GM12878 (cell line): Measurements from ENCODE around the gene CMTM3. TPM values are rescaled to one million over a fixed set of nuclear protein-coding genes. Genes with fewer than 3 reads are reported as not detected.

Experiments used
- ATAC-seq: fragments of 200-7000 bp; cut with Tn5 transposase; 3 replicates; pipeline ENCODE4 v1.9.1; 2020; ENCODE audit warnings: mild to moderate bottlenecking, moderate library complexity
- BruUV-seq: library from RNA; stranded (reverse); fragments of 400-500 nt; replicated peaks from 2 replicates; lab custom pipeline; 2021; lab: Mats Ljungman, UMichigan
- CTCF ChIA-PET: fragments of 300-600 bp; sonication (Branson Sonifier 250); formaldehyde crosslinking; extraction: SDS; loops from one replicate; lab custom pipeline; 2021; ENCODE audit warnings: inconsistent platforms; lab: Yijun Ruan, JAX
- POLR2A ChIA-PET: fragments of 350-600 bp; formaldehyde crosslinking; extraction: SDS; loops from one replicate; lab custom pipeline; 2021; ENCODE audit warnings: inconsistent platforms; lab: Charles Lee
- RAD21 ChIA-PET: fragments of 300-600 bp; sonication (Branson Sonifier 250); formaldehyde crosslinking; loops from one replicate; lab custom pipeline; 2023; ENCODE audit warnings: antibody characterized with exemption; ENCODE audit not compliant: unreplicated experiment; lab: Charles Lee
- SMC1A ChIA-PET: fragments of 300-600 bp; sonication (Branson Sonifier 250); formaldehyde crosslinking; loops from one replicate; lab custom pipeline; 2023; ENCODE audit not compliant: unreplicated experiment, uncharacterized antibody; lab: Charles Lee
- DNase-seq: peaks from one replicate; pipeline ENCODE4 v3.0.0-alpha.2; 2011; ENCODE audit warnings: low read depth, low spot score
- FAIRE-seq: peaks from 3 replicates; lab custom pipeline; 2011; peaks lifted over from hg19 to GRCh38; lab: Jason Lieb, UNC
- H2AFZ ChIP-seq: 2 replicates; pipeline ENCODE4 v1.6.0; 2011; ENCODE audit warnings: low read depth, low read length, control low read depth; ENCODE audit not compliant: control insufficient read depth
- H3K27ac ChIP-seq: 2 replicates; pipeline ENCODE4 v1.5.1; 2011; ENCODE audit warnings: control low read depth; ENCODE audit not compliant: control insufficient read depth, insufficient read depth
- H3K27me3 ChIP-seq, 2 experiments: replicated peaks in 1 of 2; 2 replicates each; pipeline versions ENCODE4 v1.6.0 to v1.6.1; 2011; ENCODE audit warnings: low read length in 1 of 2; ENCODE audit not compliant: control insufficient read depth in 2 of 2, insufficient read depth in 2 of 2
- H3K36me3 ChIP-seq, 2 experiments: 2 replicates each; pipeline ENCODE4 v1.5.1; 2011; ENCODE audit warnings: low read length in 1 of 2; ENCODE audit not compliant: control insufficient read depth in 2 of 2, insufficient read depth in 2 of 2
- H3K4me1 ChIP-seq: 2 replicates; pipeline ENCODE4 v1.6.1; 2011; ENCODE audit warnings: mild to moderate bottlenecking, low read length, moderate library complexity, mixed read lengths; ENCODE audit not compliant: control insufficient read depth, insufficient read depth
- H3K4me2 ChIP-seq: 2 replicates; pipeline ENCODE4 v1.6.0; 2011; ENCODE audit warnings: control low read depth; ENCODE audit not compliant: control insufficient read depth, insufficient read depth
- H3K4me3 ChIP-seq: fragments of 200-600 bp; sonication (generic); 2 replicates; pipeline ENCODE4 v1.5.1; 2016
- H3K79me2 ChIP-seq: 2 replicates; pipeline ENCODE4 v1.6.0; 2011; ENCODE audit warnings: low read length; ENCODE audit not compliant: control insufficient read depth, insufficient read depth
- H3K9ac ChIP-seq: 2 replicates; pipeline ENCODE4 v1.8.0; 2011; ENCODE audit warnings: low read length, control low read depth, mixed read lengths; ENCODE audit not compliant: control insufficient read depth, insufficient read depth
- H3K9me3 ChIP-seq: replicated peaks from 3 replicates; pipeline ENCODE4 v1.5.1; 2011; ENCODE audit warnings: mild to moderate bottlenecking, low read length; ENCODE audit not compliant: control insufficient read depth, insufficient read depth
- H4K20me1 ChIP-seq: 2 replicates; pipeline ENCODE4 v1.6.0; 2011; ENCODE audit not compliant: control insufficient read depth, insufficient read depth
- CEBPB ChIP-seq, 2 experiments: fragments of 150-350 bp in 1 of 2; IDR thresholded peaks; 2 replicates each; pipeline ENCODE4 v1.6.1; 2012 to 2014; ENCODE audit warnings: low read depth in 2 of 2, low read length in 2 of 2, borderline replicate concordance in 1 of 2, inconsistent platforms in 1 of 2
- CHD4 ChIP-seq: fragments of 200-600 bp; sonication (generic); IDR thresholded peaks from 2 replicates; pipeline ENCODE4 v1.6.1; 2016; ENCODE audit warnings: mild to moderate bottlenecking
- CREM ChIP-seq: IDR thresholded peaks from 2 replicates; pipeline ENCODE4 v1.6.1; 2014; ENCODE audit warnings: antibody characterized with exemption, low read depth
- FOS ChIP-seq: IDR thresholded peaks from 3 replicates; pipeline ENCODE4 v1.6.1; 2011; ENCODE audit warnings: borderline replicate concordance; ENCODE audit not compliant: insufficient read length; ENCODE audit errors: extremely low read depth
- HDAC6 ChIP-seq: fragments of 200-600 bp; sonication (generic); IDR thresholded peaks from one replicate; pipeline ENCODE4 v1.8.0; 2017; ENCODE audit warnings: antibody characterized with exemption; ENCODE audit not compliant: unreplicated experiment
- NBN ChIP-seq: fragments of 450-650 bp; IDR thresholded peaks from 2 replicates; pipeline ENCODE4 v1.6.1; 2016
- NR2C2 ChIP-seq: IDR thresholded peaks from 2 replicates; pipeline ENCODE4 v1.6.1; 2011; ENCODE audit warnings: borderline replicate concordance, low read depth; ENCODE audit not compliant: control insufficient read depth, insufficient read length
- PAX5 ChIP-seq: IDR thresholded peaks from 2 replicates; pipeline ENCODE4 v1.6.1; 2011; ENCODE audit warnings: low read depth, low read length, borderline replicate concordance
- RAD21 ChIP-seq: IDR thresholded peaks from 2 replicates; pipeline ENCODE4 v1.6.1; 2011; ENCODE audit warnings: mild to moderate bottlenecking, low read depth, low read length, moderate library complexity; ENCODE audit not compliant: insufficient read depth
- SIX5 ChIP-seq: IDR thresholded peaks from 2 replicates; pipeline ENCODE4 v1.6.1; 2011; ENCODE audit warnings: mild to moderate bottlenecking, low read depth, low read length, moderate library complexity; ENCODE audit not compliant: severe bottlenecking
- SMARCA5 ChIP-seq: fragments of 450-650 bp; IDR thresholded peaks from 2 replicates; pipeline ENCODE4 v1.6.1; 2017; ENCODE audit warnings: mild to moderate bottlenecking
- SMC3 ChIP-seq: IDR thresholded peaks from 2 replicates; pipeline ENCODE4 v1.6.1; 2011; ENCODE audit warnings: low read length, improper control_type of control experiment, borderline replicate concordance
- STAT1 ChIP-seq: fragments of 450-650 bp; conservative IDR thresholded peaks from 2 replicates; pipeline ENCODE4 v1.6.1; 2014; ENCODE audit warnings: antibody characterized with exemption, mild to moderate bottlenecking
- STAT3 ChIP-seq: IDR thresholded peaks from 2 replicates; pipeline ENCODE4 v1.6.1; 2011; ENCODE audit warnings: low read depth, low read length, improper control_type of control experiment
- TCF12 ChIP-seq: IDR thresholded peaks from 2 replicates; pipeline ENCODE4 v1.6.1; 2011; ENCODE audit warnings: low read depth, mild to moderate bottlenecking, low read length
- YY1 ChIP-seq: IDR thresholded peaks from 2 replicates; pipeline ENCODE4 v1.6.1; 2011; ENCODE audit warnings: low read depth, mild to moderate bottlenecking, low read length
- WGBS: methylation state at CpG from one replicate; pipeline ENCODE4 v1.1.6; 2016; ENCODE audit warnings: low lambda C conversion rate; ENCODE audit not compliant: insufficient replicate concordance, insufficient coverage; ENCODE audit errors: missing lambda C conversion rate; 5-methylcytosine and 5-hydroxymethylcytosine counted together
- in situ Hi-C: fragments of 300-500 bp; cut with MboI; formaldehyde crosslinking; loops from 9 replicates; pipeline ENCODE4 v1.14.3; 2018; ENCODE audit warnings: mixed read lengths
- intact Hi-C: fragments of 100-400 bp; cut with micrococcal nuclease; formaldehyde crosslinking; loops from one replicate; pipeline ENCODE4 v1.14.2; 2022; ENCODE audit not compliant: unreplicated experiment
- polyA plus RNA-seq, 11 experiments: library from polyadenylated mRNA; depleted of rRNA in 4 of 11; unstranded in 6 of 11; stranded (reverse) in 5 of 11; fragments of >200 nt; fragmentation: Nextera tagmentation in 4 of 11; fragmentation: Illumina TruSeq in 1 of 11; extraction: Ambion mirVana in 4 of 11; extraction: Trizol in 1 of 11; gene quantifications; 1 replicate in 1 of 11; 2 replicates in 10 of 11; pipeline versions ENCODE4 v1.2.1 to v1.2.3, GENCODE V29; 2011 to 2016; ENCODE audit warnings: inconsistent platforms in 2 of 11, missing spikeins in 2 of 11, low read depth in 1 of 11
- total RNA-seq, 4 experiments: library from RNA; depleted of rRNA in 3 of 4; stranded (reverse); fragments of >200 nt in 3 of 4; fragmentation: Illumina TruSeq in 1 of 4; extraction: Trizol in 1 of 4; gene quantifications; 2 replicates each; pipeline versions ENCODE4 v1.2.1 to v1.2.3, GENCODE V29; 2013 to 2021
- TF ChIP-seq, protein P1 (sequence below): IDR thresholded peaks from 2 replicates; pipeline ENCODE4 v1.6.1; 2012; ENCODE audit warnings: improper control_type of control experiment, low read depth, low read length; ENCODE audit not compliant: insufficient replicate concordance
- TF ChIP-seq, protein P2 (sequence below): IDR thresholded peaks from 2 replicates; pipeline ENCODE4 v1.6.1; 2011; ENCODE audit warnings: low read depth, low read length, improper control_type of control experiment, borderline replicate concordance

CMTM3 gene
- total and polyA plus RNA-seq, 10 of the 15 experiments (the other 5 are each of a cell fraction or from before 2014, with no cell fraction given): 5.4 to 47.4 (median 28.6) TPM

DNA sequence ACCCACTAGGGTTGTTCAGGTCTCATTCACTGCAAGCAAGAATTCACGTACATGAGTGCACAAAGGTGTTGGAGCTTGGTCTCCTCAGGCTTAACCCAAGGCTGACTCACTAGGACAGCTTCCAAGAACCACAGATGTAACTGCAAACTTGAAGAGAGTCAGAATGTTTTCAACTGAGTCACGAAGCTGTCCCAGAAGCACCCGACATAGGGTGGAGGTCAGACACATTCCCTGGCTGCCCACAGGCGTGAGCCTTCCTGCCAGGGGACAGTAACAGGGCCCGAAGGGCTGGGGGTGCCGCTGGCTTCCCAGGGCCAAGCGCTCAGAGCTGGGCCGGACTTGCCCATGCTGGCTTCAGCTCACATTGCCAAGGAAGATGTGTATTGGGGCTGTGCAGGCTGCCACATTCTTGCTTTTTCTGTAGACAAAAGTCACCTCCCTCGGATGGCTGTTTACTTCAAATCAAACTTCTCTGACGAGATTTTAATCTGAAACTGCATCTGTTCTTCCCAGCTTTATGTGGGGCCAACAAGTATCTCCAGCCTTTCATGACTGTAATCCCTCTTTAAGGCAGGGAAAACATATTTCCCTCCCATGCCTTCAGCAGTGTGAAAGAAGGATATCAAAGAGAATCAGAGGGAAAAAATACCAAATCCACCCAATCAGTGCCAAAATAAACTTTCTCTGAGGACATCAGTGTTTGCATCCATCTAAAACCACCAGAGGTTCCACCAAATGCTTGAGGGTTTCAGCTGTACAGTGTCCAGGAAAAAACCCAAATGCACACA is 14.3 kb downstream of the CMTM3 start:
- no peak for FAIRE-seq
- SMC1A ChIA-PET: interaction anchor here (1.1 kb wide), 1 partner anchor 55 kb away, joined by 3 read pairs; no protein-coding TSS in a partner anchor
- POLR2A ChIA-PET: no interaction called here
- no peak for ATAC-seq
- in situ Hi-C loops: no loop called here
- no peaks in the 10 kb centered on the region; a peak in 1 of 4 replicates for H3K36me3 ChIP-seq
- no peak for TF ChIP-seq SMC3
- TF ChIP-seq CREM: no peak
- no peak for TF ChIP-seq YY1
- TF ChIP-seq, protein P1, sequence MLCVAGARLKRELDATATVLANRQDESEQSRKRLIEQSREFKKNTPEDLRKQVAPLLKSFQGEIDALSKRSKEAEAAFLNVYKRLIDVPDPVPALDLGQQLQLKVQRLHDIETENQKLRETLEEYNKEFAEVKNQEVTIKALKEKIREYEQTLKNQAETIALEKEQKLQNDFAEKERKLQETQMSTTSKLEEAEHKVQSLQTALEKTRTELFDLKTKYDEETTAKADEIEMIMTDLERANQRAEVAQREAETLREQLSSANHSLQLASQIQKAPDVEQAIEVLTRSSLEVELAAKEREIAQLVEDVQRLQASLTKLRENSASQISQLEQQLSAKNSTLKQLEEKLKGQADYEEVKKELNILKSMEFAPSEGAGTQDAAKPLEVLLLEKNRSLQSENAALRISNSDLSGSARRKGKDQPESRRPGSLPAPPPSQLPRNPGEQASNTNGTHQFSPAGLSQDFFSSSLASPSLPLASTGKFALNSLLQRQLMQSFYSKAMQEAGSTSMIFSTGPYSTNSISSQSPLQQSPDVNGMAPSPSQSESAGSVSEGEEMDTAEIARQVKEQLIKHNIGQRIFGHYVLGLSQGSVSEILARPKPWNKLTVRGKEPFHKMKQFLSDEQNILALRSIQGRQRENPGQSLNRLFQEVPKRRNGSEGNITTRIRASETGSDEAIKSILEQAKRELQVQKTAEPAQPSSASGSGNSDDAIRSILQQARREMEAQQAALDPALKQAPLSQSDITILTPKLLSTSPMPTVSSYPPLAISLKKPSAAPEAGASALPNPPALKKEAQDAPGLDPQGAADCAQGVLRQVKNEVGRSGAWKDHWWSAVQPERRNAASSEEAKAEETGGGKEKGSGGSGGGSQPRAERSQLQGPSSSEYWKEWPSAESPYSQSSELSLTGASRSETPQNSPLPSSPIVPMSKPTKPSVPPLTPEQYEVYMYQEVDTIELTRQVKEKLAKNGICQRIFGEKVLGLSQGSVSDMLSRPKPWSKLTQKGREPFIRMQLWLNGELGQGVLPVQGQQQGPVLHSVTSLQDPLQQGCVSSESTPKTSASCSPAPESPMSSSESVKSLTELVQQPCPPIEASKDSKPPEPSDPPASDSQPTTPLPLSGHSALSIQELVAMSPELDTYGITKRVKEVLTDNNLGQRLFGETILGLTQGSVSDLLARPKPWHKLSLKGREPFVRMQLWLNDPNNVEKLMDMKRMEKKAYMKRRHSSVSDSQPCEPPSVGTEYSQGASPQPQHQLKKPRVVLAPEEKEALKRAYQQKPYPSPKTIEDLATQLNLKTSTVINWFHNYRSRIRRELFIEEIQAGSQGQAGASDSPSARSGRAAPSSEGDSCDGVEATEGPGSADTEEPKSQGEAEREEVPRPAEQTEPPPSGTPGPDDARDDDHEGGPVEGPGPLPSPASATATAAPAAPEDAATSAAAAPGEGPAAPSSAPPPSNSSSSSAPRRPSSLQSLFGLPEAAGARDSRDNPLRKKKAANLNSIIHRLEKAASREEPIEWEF: no peak
- TF ChIP-seq TCF12: no peak
- TF ChIP-seq STAT3: no peak
- TF ChIP-seq NBN: no peak
- TF ChIP-seq HDAC6: no peak
- no peak for TF ChIP-seq PAX5
- no peak for TF ChIP-seq CHD4
- no peak for TF ChIP-seq FOS
- TF ChIP-seq RAD21: no peak
- TF ChIP-seq NR2C2: no peak
- TF ChIP-seq SMARCA5: no peak
- no peak for TF ChIP-seq CEBPB (IDR thresholded peaks at IDR 0.05; ENCODE audit: borderline replicate concordance in 1 of 2, low read depth in 2 of 2, low read length in 2 of 2)
- TF ChIP-seq, protein P2, sequence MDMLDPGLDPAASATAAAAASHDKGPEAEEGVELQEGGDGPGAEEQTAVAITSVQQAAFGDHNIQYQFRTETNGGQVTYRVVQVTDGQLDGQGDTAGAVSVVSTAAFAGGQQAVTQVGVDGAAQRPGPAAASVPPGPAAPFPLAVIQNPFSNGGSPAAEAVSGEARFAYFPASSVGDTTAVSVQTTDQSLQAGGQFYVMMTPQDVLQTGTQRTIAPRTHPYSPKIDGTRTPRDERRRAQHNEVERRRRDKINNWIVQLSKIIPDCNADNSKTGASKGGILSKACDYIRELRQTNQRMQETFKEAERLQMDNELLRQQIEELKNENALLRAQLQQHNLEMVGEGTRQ: no peak
- TF ChIP-seq STAT1: no peak
- TF ChIP-seq SIX5: no peak
- TF ChIP-seq, all 136 proteins: peak for 0
- Histone ChIP-seq H3K27me3 (peaks cover 0 to 4% of the 10 kb centered on the region in 2 experiments; a peak in 2 of 4 replicates), H4K20me1 (no peaks in the 10 kb centered on the region), H3K79me2 (no peaks in the 10 kb centered on the region), H3K4me1 (no peaks in the 10 kb centered on the region), H3K27ac (no peak overlapping the region), H3K4me3 (no peak overlapping the region), H3K4me2 (no peak overlapping the region), H3K9ac (no peak overlapping the region), H3K9me3 (no peaks in the 10 kb centered on the region), H2AFZ (no peak overlapping the region)
- intact Hi-C loops: no loop called here
- RAD21 ChIA-PET: no interaction called here
- no TSS peak for BruUV-seq
- WGBS: 25% methylated on average over 10 of the region's 10 CpGs
- DNase-seq: no peak
- CTCF ChIA-PET: interaction anchor here (1.3 to 4.6 kb wide), 3 partner anchors 11 to 122 kb away, joined by 4 to 32 read pairs (median 7); no protein-coding TSS in a partner anchor
